A549 (cell line): ENCODE data around the gene NCKIPSD. TPM values are rescaled to one million over a fixed set of nuclear protein-coding genes. Genes with fewer than 3 reads are reported as not detected.

Source experiments
- BCL3 ChIP-seq: fragments of >200 bp; sonication (Bioruptor Twin); formaldehyde crosslinking; IDR thresholded peaks from 3 replicates; pipeline ENCODE4 v1.6.1; 2016
- CBX8 ChIP-seq: fragments of 200-600 bp; sonication (generic); IDR thresholded peaks from 2 replicates; pipeline ENCODE4 v1.6.1; 2016
- CEBPB ChIP-seq, 2 experiments: fragments of >200 bp in 1 of 2; sonication (Bioruptor Twin) in 1 of 2; formaldehyde crosslinking in 1 of 2; IDR thresholded peaks; 2 replicates each; pipeline ENCODE4 v1.6.1; 2012 to 2016
- CHD4 ChIP-seq: fragments of 200-600 bp; sonication (generic); IDR thresholded peaks from 2 replicates; pipeline ENCODE4 v1.6.1; 2016; ENCODE audit warnings: antibody characterized with exemption, mild to moderate bottlenecking, borderline replicate concordance
- EHF ChIP-seq: fragments of 250-450 bp; sonication (Bioruptor Pico); IDR thresholded peaks from 2 replicates; pipeline ENCODE4 v1.5.0; 2020; ENCODE audit warnings: mild to moderate bottlenecking
- EHMT2 ChIP-seq: fragments of 200-600 bp; sonication (generic); IDR thresholded peaks from 2 replicates; pipeline ENCODE4 v1.6.1; 2016; ENCODE audit warnings: antibody characterized with exemption, low read depth, mild to moderate bottlenecking, moderate library complexity
- FOSB ChIP-seq: fragments of 250-450 bp; sonication (Bioruptor Pico); IDR thresholded peaks from 2 replicates; pipeline ENCODE4 v1.5.0; 2020; ENCODE audit warnings: mild to moderate bottlenecking, moderate library complexity
- FOSL2 ChIP-seq, 2 experiments: fragments of 450-650 bp in 1 of 2; fragments of >200 bp in 1 of 2; sonication (Bioruptor Twin) in 1 of 2; formaldehyde crosslinking; IDR thresholded peaks; 2 replicates each; pipeline versions ENCODE4 v1.5.0 to v1.6.1; 2016 to 2020; ENCODE audit warnings: mild to moderate bottlenecking in 1 of 2, moderate library complexity in 1 of 2
- GATA3 ChIP-seq: IDR thresholded peaks from 2 replicates; pipeline ENCODE4 v1.6.1; 2012; ENCODE audit warnings: borderline replicate concordance
- HDAC2 ChIP-seq: fragments of 200-600 bp; sonication (generic); IDR thresholded peaks from 2 replicates; pipeline ENCODE4 v1.6.1; 2016
- HEYL ChIP-seq: fragments of 250-450 bp; sonication (Bioruptor Pico); IDR thresholded peaks from 2 replicates; pipeline ENCODE4 v1.8.0; 2021; ENCODE audit warnings: mild to moderate bottlenecking, moderate library complexity
- HMGXB4 ChIP-seq: fragments of 250-450 bp; sonication (Bioruptor Pico); IDR thresholded peaks from 2 replicates; pipeline ENCODE4 v1.5.0; 2021; ENCODE audit warnings: mild to moderate bottlenecking, moderate library complexity, borderline replicate concordance
- HOXA7 ChIP-seq: fragments of 250-450 bp; sonication (Bioruptor Pico); IDR thresholded peaks from 2 replicates; pipeline ENCODE4 v1.5.0; 2020; ENCODE audit warnings: mild to moderate bottlenecking, moderate library complexity
- HOXB13 ChIP-seq: fragments of 250-450 bp; sonication (Bioruptor Pico); IDR thresholded peaks from 2 replicates; pipeline ENCODE4 v1.5.0; 2020; ENCODE audit warnings: low read depth, mild to moderate bottlenecking, moderate library complexity
- JUN ChIP-seq, 2 experiments: fragments of >200 bp; sonication (Bioruptor Twin); formaldehyde crosslinking; IDR thresholded peaks; 2 replicates in 1 of 2; 3 replicates in 1 of 2; pipeline ENCODE4 v1.6.1; 2016 to 2017
- JUNB ChIP-seq: fragments of >200 bp; sonication (Bioruptor Twin); formaldehyde crosslinking; IDR thresholded peaks from 2 replicates; pipeline ENCODE4 v1.6.1; 2016
- KDM1A ChIP-seq: fragments of 200-600 bp; sonication (generic); IDR thresholded peaks from 2 replicates; pipeline ENCODE4 v1.6.1; 2016; ENCODE audit warnings: low read depth, mild to moderate bottlenecking
- KDM5A ChIP-seq: fragments of 200-600 bp; sonication (generic); IDR thresholded peaks from 2 replicates; pipeline ENCODE4 v1.6.1; 2016; ENCODE audit warnings: antibody characterized with exemption, mild to moderate bottlenecking
- MAFK ChIP-seq: fragments of 450-650 bp; IDR thresholded peaks from 2 replicates; pipeline ENCODE4 v1.6.1; 2014; ENCODE audit not compliant: partially characterized antibody
- MYC ChIP-seq: IDR thresholded peaks from 2 replicates; pipeline ENCODE4 v1.6.1; 2012; ENCODE audit warnings: mild to moderate bottlenecking, inconsistent platforms, low read length, improper control_type of control experiment, borderline replicate concordance
- NFE2L2 ChIP-seq: fragments of 150-350 bp; conservative IDR thresholded peaks from 2 replicates; pipeline ENCODE4 v1.6.1; 2014; ENCODE audit warnings: low read length
- PBX3 ChIP-seq: IDR thresholded peaks from 2 replicates; pipeline ENCODE4 v1.6.1; 2012
- POLR2AphosphoS2 ChIP-seq: conservative IDR thresholded peaks from 2 replicates; pipeline ENCODE4 v1.6.1; 2012; ENCODE audit warnings: low read length, improper control_type of control experiment, inconsistent platforms
- RAD21 ChIP-seq, 2 experiments: fragments of >200 bp in 1 of 2; sonication (Bioruptor Twin) in 1 of 2; formaldehyde crosslinking in 1 of 2; IDR thresholded peaks in 1 of 2; conservative IDR thresholded peaks in 1 of 2; 2 replicates in 1 of 2; 3 replicates in 1 of 2; pipeline ENCODE4 v1.6.1; 2012 to 2018; ENCODE audit warnings: inconsistent platforms in 1 of 2
- RCOR1 ChIP-seq: fragments of 150-350 bp; IDR thresholded peaks from 2 replicates; pipeline ENCODE4 v1.6.1; 2014; ENCODE audit warnings: antibody characterized with exemption, low read length, low read depth
- RFX5 ChIP-seq: fragments of 450-650 bp; IDR thresholded peaks from 2 replicates; pipeline ENCODE4 v1.7.1; 2014; ENCODE audit warnings: antibody characterized with exemption, mild to moderate bottlenecking, moderate library complexity
- RNF2 ChIP-seq: fragments of 200-600 bp; sonication (generic); IDR thresholded peaks from 2 replicates; pipeline ENCODE4 v1.6.1; 2016; ENCODE audit warnings: low read depth, mild to moderate bottlenecking, antibody characterized with exemption, moderate library complexity, borderline replicate concordance
- SMC3 ChIP-seq: fragments of >200 bp; sonication (Bioruptor Twin); formaldehyde crosslinking; IDR thresholded peaks from 3 replicates; pipeline ENCODE4 v1.6.1; 2018; ENCODE audit warnings: inconsistent platforms
- TFCP2L1 ChIP-seq: fragments of 250-450 bp; sonication (Bioruptor Pico); IDR thresholded peaks from 2 replicates; pipeline ENCODE4 v1.5.0; 2021; ENCODE audit warnings: mild to moderate bottlenecking
- TP53 ChIP-seq: fragments of 250-450 bp; sonication (Bioruptor Pico); IDR thresholded peaks from 2 replicates; pipeline ENCODE4 v1.5.0; 2021; ENCODE audit warnings: mild to moderate bottlenecking, moderate library complexity
- ZFP36 ChIP-seq: fragments of 450-650 bp; IDR thresholded peaks from 2 replicates; pipeline ENCODE4 v1.6.1; 2014; ENCODE audit warnings: borderline replicate concordance; ENCODE audit not compliant: partially characterized antibody
- ZSCAN20 ChIP-seq: fragments of 250-450 bp; sonication (Bioruptor Pico); IDR thresholded peaks from 2 replicates; pipeline ENCODE4 v1.8.0; 2022; ENCODE audit warnings: mild to moderate bottlenecking, moderate library complexity
- polyA plus RNA-seq, 4 experiments: library from polyadenylated mRNA; depleted of rRNA in 3 of 4; stranded (reverse); fragments of >200 nt; fragmentation: RNase III in 1 of 4; extraction: RNeasy Plus Mini Kit Qiagen cat#74134 plus additional on column Dnase treatment in 1 of 4; gene quantifications; 2 replicates in 3 of 4; 3 replicates in 1 of 4; pipeline ENCODE4 v1.2.3, GENCODE V29; 2011 to 2017
- TF ChIP-seq, protein P1 (sequence below): fragments of 150-350 bp; IDR thresholded peaks from 2 replicates; pipeline ENCODE4 v1.6.1; 2014; ENCODE audit warnings: low read depth, mild to moderate bottlenecking, low read length
- TF ChIP-seq, protein P2 (sequence below): fragments of >200 bp; sonication (Bioruptor Twin); formaldehyde crosslinking; IDR thresholded peaks from 3 replicates; pipeline ENCODE4 v1.5.1; 2016
- TF ChIP-seq, protein P3 (sequence below): fragments of 450-650 bp; IDR thresholded peaks from 2 replicates; pipeline ENCODE4 v1.6.1; 2014; ENCODE audit warnings: antibody characterized with exemption

NCKIPSD gene
- polyA plus RNA-seq, 2 of the 4 experiments (the other 2 are of a cell fraction): 10.2 to 10.9 TPM

DNA sequence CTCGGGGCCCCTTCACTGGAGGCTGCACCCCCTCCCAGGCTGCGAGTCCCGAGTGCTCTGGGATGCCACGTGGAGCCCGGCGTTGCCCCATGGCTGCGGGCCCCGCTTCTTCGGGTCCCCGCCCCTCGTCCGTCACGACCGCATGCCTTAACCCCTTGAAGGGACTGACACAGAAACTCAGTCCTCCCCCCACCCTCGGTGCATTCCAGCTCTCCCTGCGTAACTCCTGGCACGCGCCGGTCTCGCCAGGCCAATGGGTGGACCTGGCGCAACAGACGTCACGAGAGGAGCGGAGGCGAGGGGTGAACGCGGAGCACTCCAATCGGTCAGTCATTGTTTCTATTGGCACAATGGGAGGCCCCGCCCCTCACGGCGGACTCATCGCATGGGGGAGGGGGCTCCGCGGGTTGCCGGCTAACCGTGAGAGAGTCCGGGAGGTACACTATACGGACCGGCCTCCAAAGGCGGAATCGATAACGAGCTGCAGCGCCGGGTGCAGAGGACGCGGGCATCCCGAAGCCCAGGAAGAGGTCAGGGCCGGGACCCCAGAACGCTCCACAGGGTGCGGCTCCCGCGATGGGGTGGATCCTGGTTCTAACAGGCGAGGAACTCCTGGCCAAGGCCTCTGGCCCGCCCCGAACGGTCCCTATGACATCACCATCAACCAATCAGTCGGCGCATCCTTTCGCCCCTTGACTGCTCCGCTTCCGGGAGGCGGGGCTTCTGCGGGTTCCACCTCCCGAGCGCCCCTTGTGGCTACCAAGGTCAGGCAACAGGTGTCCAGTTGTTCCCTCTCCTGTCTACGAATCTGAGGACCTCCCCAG, 22.0 kb downstream of the NCKIPSD start (continued):
- TF ChIP-seq RNF2 (no peak), BCL3 (peak; percentile 63; the same call in 1 of the 3 replicates), CEBPB (IDR thresholded peaks at IDR 0.05) (no peak), TP53 (CRISPR knock-in tag) (0 out of 2 replicates have a peak, but pooled peaks have one; percentile 78), MYC (peak; percentile 98), PBX3 (peak; percentile 12), GATA3 (peak; percentile 32; the same call in 1 of the 2 replicates), RCOR1 (no peak), MAFK (no peak), NFE2L2 (no peak), SMC3 (no peak), HDAC2 (no peak), HOXB13 (CRISPR knock-in tag) (peak; percentile 61; the same call in 1 of the 2 replicates), KDM1A (no peak), JUNB (no peak), RAD21 (conservative IDR thresholded peaks at IDR 0.05 in 1 of 2, IDR thresholded peaks at IDR 0.05 in 1 of 2) (no peak; a peak in 1 of 5 replicates), POLR2AphosphoS2 (no peak), CBX8 (no peak), FOSB (CRISPR knock-in tag) (no peak), HMGXB4 (CRISPR knock-in tag) (0 out of 2 replicates have a peak, but pooled peaks have one; percentile 20), HOXA7 (CRISPR knock-in tag) (peak; percentile 69; the same call in 1 of the 2 replicates), CHD4 (no peak), JUN (IDR thresholded peaks at IDR 0.05) (peak; percentile 76 to 78), HEYL (CRISPR knock-in tag) (peak; percentile 60; the same call in 1 of the 2 replicates), ZSCAN20 (CRISPR knock-in tag) (no peak), EHF (CRISPR knock-in tag) (no peak), KDM5A (no peak), ZFP36 (no peak), RFX5 (peak; percentile 81), FOSL2 (IDR thresholded peaks at IDR 0.05) (no peak), FOSL2 (CRISPR knock-in tag; IDR thresholded peaks at IDR 0.05) (peak; percentile 52), EHMT2 (no peak), TFCP2L1 (CRISPR knock-in tag) (peak; percentile 83; the same call in 1 of the 2 replicates)
- TF ChIP-seq, protein P1, sequence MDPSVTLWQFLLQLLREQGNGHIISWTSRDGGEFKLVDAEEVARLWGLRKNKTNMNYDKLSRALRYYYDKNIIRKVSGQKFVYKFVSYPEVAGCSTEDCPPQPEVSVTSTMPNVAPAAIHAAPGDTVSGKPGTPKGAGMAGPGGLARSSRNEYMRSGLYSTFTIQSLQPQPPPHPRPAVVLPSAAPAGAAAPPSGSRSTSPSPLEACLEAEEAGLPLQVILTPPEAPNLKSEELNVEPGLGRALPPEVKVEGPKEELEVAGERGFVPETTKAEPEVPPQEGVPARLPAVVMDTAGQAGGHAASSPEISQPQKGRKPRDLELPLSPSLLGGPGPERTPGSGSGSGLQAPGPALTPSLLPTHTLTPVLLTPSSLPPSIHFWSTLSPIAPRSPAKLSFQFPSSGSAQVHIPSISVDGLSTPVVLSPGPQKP: no peak
- TF ChIP-seq, protein P2, sequence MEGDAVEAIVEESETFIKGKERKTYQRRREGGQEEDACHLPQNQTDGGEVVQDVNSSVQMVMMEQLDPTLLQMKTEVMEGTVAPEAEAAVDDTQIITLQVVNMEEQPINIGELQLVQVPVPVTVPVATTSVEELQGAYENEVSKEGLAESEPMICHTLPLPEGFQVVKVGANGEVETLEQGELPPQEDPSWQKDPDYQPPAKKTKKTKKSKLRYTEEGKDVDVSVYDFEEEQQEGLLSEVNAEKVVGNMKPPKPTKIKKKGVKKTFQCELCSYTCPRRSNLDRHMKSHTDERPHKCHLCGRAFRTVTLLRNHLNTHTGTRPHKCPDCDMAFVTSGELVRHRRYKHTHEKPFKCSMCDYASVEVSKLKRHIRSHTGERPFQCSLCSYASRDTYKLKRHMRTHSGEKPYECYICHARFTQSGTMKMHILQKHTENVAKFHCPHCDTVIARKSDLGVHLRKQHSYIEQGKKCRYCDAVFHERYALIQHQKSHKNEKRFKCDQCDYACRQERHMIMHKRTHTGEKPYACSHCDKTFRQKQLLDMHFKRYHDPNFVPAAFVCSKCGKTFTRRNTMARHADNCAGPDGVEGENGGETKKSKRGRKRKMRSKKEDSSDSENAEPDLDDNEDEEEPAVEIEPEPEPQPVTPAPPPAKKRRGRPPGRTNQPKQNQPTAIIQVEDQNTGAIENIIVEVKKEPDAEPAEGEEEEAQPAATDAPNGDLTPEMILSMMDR: peak; percentile 62
- TF ChIP-seq, protein P3, sequence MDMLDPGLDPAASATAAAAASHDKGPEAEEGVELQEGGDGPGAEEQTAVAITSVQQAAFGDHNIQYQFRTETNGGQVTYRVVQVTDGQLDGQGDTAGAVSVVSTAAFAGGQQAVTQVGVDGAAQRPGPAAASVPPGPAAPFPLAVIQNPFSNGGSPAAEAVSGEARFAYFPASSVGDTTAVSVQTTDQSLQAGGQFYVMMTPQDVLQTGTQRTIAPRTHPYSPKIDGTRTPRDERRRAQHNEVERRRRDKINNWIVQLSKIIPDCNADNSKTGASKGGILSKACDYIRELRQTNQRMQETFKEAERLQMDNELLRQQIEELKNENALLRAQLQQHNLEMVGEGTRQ: peak; percentile 69
